ENCODE data around the gene HGD.
"Not testable (repeated sequence)": the region's sequence is repeated elsewhere in the genome, so short reads cannot be mapped to it uniquely, and the experiment has no call there.

The HGD gene

GRCh38 chr3:120648290-120648689, 33.7 kb downstream of the HGD start:
- no peak overlapping the region for H3K4me3 ChIP-seq (ENCODE audit: low read length)
- TF ChIP-seq CTCF (conservative IDR thresholded peaks at IDR 0.05; ENCODE audit: low read depth, low read length): no peak
- peak; percentile 28 for DNase-seq (ENCODE audit: low read depth)

DNA sequence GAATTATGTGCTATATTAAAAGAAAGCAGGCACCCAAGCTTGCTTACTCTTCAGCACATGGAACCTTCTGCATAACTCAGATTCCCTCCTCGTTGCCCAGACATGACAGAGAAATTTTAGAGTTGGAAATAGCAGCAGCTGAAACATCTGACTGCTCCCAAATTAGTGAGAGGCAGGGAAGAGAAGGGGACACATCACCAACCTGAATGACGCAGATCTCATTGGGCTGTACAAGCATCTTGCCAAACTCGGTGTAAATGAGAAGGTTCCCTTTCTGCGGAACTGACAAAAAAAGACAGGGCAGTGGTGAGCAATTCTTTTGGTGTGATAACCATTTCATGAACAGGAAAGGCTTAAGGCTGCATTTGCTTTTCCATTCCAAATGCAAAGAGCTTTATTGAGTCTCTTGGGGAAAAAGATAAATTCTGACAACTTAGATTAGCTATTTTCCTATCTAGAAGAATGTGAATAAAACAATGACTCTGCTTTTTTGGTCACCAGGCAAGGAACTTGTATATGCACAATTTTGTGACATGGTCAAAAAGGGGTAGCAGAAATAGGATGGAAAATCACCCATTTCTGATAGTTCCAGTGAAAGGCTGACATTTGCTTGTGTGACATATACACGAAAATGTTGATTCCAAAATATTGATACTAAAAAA, 35.1 kb downstream of the HGD start:
- no peak overlapping the region for H3K4me3 ChIP-seq (ENCODE audit: low read length)
- no peak for DNase-seq (ENCODE audit: low read depth)
- no peak for TF ChIP-seq CTCF (conservative IDR thresholded peaks at IDR 0.05; ENCODE audit: low read depth, low read length)

- no peak overlapping the region for H3K4me3 ChIP-seq (ENCODE audit: low read length)
- DNase-seq (ENCODE audit: low read depth): no peak
- TF ChIP-seq CTCF (conservative IDR thresholded peaks at IDR 0.05; ENCODE audit: low read depth, low read length): no peak
Measured at GRCh38 chr3:120645083-120645845, 36.8 kb downstream of the HGD start.

DNA sequence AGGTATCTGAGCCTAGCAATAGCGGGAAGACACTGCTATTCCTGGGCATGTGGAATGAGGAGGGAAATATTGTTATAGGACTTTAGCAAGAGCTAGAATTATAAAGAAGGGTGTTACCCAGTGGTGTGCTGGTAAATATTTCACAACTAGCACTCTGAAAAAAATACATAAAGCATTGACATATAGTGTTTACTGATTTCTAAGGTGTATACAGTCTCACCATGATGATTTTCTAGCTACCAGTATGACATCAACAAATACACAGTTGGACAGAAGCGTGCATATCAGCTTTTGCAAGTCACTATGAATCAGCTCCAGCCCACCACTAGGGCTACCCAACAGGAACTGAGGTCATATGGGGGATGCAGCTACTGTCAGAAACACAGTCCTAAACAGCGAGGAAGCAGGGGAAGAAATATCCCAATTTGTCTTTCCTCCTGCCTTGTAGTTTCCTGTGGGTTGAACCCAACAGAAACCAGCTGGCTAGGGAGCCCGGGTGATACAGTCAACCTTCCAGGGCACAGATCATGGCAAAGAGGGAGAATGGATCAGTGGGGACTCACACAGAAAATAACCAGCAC, 39.6 kb downstream of the HGD start:
- H3K4me3 ChIP-seq (ENCODE audit: low read length): no peak overlapping the region
- no peak for DNase-seq (ENCODE audit: low read depth)
- no peak for TF ChIP-seq CTCF (conservative IDR thresholded peaks at IDR 0.05; ENCODE audit: low read depth, low read length)

- no peak for DNase-seq (ENCODE audit: low read depth)
- no peak overlapping the region for H3K4me3 ChIP-seq (ENCODE audit: low read length)
- TF ChIP-seq CTCF (conservative IDR thresholded peaks at IDR 0.05; ENCODE audit: low read depth, low read length): no peak
Measured at GRCh38 chr3:120641696-120642246, 40.3 kb downstream of the HGD start.

DNA sequence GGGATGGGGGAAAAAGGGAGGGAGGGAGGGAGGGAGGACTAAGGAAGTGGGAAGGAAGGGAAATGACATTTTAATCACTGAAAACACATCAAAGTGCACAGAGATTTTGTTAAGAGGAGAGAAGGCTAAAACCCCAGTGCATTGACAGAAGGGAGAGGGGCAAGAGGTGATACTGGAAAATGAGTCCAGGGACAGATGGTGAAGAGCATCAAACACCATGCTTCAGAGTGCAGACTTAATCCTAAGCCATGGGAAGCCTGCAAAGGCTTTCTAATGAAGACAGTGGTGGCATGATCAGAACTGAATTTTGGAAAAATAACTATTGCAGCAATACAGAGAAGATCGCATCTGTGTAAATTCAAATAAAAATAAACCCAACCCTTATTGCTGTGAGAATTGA, 41.8 kb downstream of the HGD start:
- no peak for TF ChIP-seq CTCF (conservative IDR thresholded peaks at IDR 0.05; ENCODE audit: low read depth, low read length)
- DNase-seq (ENCODE audit: low read depth): no peak
- H3K4me3 ChIP-seq (ENCODE audit: low read length): no peak overlapping the region

GRCh38 chr3:120638820-120639219, 43.2 kb downstream of the HGD start:
- not testable (repeated sequence) for H3K4me3 ChIP-seq (ENCODE audit: low read length)

More at GRCh38 chr3:120638820-120639219, 43.2 kb downstream of the HGD start:
- not testable (repeated sequence) for DNase-seq (ENCODE audit: low read depth)
